Activated B cell treated with CpG ODN at 0.5 μM for 24 hours (primary cell): ENCODE measurements around the gene TFB2M. TPM values are rescaled to one million over a fixed set of nuclear protein-coding genes. Genes with fewer than 3 reads are reported as not detected.

Source experiments
- ATAC-seq: fragments of 200-7000 bp; cut with Tn5 transposase; one replicate; pipeline ENCODE4 v1.10.0; 2021; ENCODE audit warnings: low read depth, mild to moderate bottlenecking, moderate library complexity
- CTCF ChIA-PET: fragments of 350-600 bp; sonication (Branson Sonifier 250); formaldehyde crosslinking; loops from one replicate; lab custom pipeline; 2021; ENCODE audit warnings: antibody characterized with exemption; lab: Charles Lee
- POLR2A ChIA-PET: fragments of 350-600 bp; sonication (Branson Sonifier 250); formaldehyde crosslinking; loops from one replicate; lab custom pipeline; 2021; ENCODE audit warnings: antibody characterized with exemption; lab: Charles Lee
- DNase-seq: peaks from one replicate; pipeline ENCODE4 v3.0.0; 2022
- H3K27ac Mint-ChIP-seq: one replicate; pipeline ENCODE4 v1.8.0; 2020; ENCODE audit warnings: mixed read lengths
- H3K27me3 Mint-ChIP-seq: one replicate; pipeline ENCODE4 v1.8.0; 2021; ENCODE audit warnings: mixed read lengths
- H3K36me3 Mint-ChIP-seq: one replicate; pipeline ENCODE4 v1.8.0; 2021; ENCODE audit warnings: low read depth, mixed read lengths
- H3K4me1 Mint-ChIP-seq: one replicate; pipeline ENCODE4 v1.8.0; 2021; ENCODE audit warnings: mixed read lengths
- H3K4me3 Mint-ChIP-seq: one replicate; pipeline ENCODE4 v1.8.0; 2020; ENCODE audit warnings: mild to moderate bottlenecking, mixed read lengths
- H3K9me3 Mint-ChIP-seq: one replicate; pipeline ENCODE4 v1.8.0; 2020; ENCODE audit warnings: mixed read lengths
- CTCF ChIP-seq: fragments of 200-600 bp; IDR thresholded peaks from one replicate; pipeline ENCODE4 v1.8.0; 2022; ENCODE audit warnings: antibody characterized with exemption, mild to moderate bottlenecking
- intact Hi-C: fragments of 100-400 bp; cut with micrococcal nuclease; formaldehyde crosslinking; loops from one replicate; pipeline ENCODE4 v1.15.1; 2024
- total RNA-seq: library from RNA; stranded (reverse); gene quantifications from 2 replicates; pipeline ENCODE4 v1.2.3, GENCODE V29; 2022

The TFB2M gene
- total RNA-seq, 1 donor from 2014 or later = 18.3 TPM

DNA sequence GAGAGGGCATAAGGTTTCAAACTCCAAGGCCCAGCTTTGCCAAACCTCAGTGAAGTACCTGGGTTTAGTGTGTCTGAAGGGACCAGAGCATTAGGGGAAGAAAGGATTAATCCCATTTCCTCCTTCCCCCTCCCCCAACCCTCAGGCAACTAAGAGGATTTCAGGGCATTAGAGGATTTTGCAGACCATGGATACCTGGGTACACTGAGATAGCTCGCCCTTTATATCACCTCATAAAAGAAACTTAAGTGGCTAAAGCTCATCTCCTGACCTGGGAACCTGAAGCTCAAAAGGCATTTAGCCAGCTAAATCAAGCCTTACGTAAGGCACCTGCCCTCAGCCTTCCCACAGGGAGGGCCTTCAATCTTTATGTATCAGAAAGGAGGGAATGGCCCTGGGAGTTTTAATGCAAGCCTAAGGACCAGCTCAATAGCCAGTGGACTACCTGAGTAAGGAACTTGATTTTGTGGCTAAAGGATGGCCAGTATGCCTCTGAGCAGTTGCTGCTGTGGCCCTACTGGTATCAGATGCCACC lies 32.6 kb downstream of the TFB2M start:
- H3K27ac Mint-ChIP-seq = no peak overlapping the region
- no peaks in the 10 kb centered on the region for H3K36me3 Mint-ChIP-seq
- intact Hi-C loops = no loop called here
- no peak overlapping the region for H3K4me3 Mint-ChIP-seq
- DNase-seq (no peak), ATAC-seq (no peak)
- ChIA-PET POLR2A (no interaction called here), CTCF (interaction anchor here (0.6 to 0.8 kb wide), 2 partner anchors 36 to 90 kb away, joined by 3 read pairs; no protein-coding TSS in a partner anchor)
- peaks cover 11% of the 10 kb centered on the region for H3K9me3 Mint-ChIP-seq
- TF ChIP-seq CTCF = no peak
- H3K27me3 Mint-ChIP-seq = no peaks in the 10 kb centered on the region
- H3K4me1 Mint-ChIP-seq = no peaks in the 10 kb centered on the region

- peaks cover 1% of the 10 kb centered on the region for H3K4me1 Mint-ChIP-seq
- CTCF ChIA-PET = interaction anchor here (0.6 kb wide), 1 partner anchor 1404 kb away, joined by 4 read pairs; no protein-coding TSS in a partner anchor
- no peaks in the 10 kb centered on the region for H3K36me3 Mint-ChIP-seq
- H3K9me3 Mint-ChIP-seq = peaks cover 11% of the 10 kb centered on the region
- POLR2A ChIA-PET = no interaction called here
- intact Hi-C loops = no loop called here
- H3K27me3 Mint-ChIP-seq = no peaks in the 10 kb centered on the region
- H3K4me3 Mint-ChIP-seq = no peak overlapping the region
- ATAC-seq (no peak), DNase-seq (no peak)
- TF ChIP-seq CTCF = no peak
- no peak overlapping the region for H3K27ac Mint-ChIP-seq
Observed at GRCh38 chr1:246532519-246532918, 33.5 kb downstream of the TFB2M start.

DNA sequence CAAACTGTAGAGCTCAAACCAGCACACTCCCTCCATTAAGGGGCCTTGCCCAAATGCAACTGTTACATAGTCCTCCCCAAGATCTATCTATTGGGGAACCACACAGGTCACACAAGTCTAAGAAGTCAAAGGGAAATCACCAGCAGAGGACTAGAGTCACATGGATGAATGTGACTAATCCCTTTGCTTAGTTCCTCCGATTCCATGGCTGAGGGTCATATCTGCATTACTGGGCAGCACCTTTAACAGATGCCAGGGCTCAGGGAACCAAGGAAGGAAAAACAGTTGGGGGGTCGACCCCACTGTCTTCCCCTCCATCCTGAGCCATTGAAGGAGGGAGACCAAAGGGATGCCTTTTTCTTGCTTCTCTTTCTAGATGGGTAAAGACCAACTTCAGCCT lies 35.6 kb downstream of the TFB2M start:
- CTCF ChIA-PET = no interaction called here
- ATAC-seq (no peak), DNase-seq (no peak)
- Mint-ChIP-seq H3K36me3 (no peaks in the 10 kb centered on the region), H3K27ac (no peak overlapping the region), H3K9me3 (peaks cover 11% of the 10 kb centered on the region), H3K4me1 (peaks cover 6% of the 10 kb centered on the region), H3K27me3 (no peaks in the 10 kb centered on the region), H3K4me3 (no peak overlapping the region)
- POLR2A ChIA-PET = no interaction called here
- no peak for TF ChIP-seq CTCF
- intact Hi-C loops = no loop called here

DNA sequence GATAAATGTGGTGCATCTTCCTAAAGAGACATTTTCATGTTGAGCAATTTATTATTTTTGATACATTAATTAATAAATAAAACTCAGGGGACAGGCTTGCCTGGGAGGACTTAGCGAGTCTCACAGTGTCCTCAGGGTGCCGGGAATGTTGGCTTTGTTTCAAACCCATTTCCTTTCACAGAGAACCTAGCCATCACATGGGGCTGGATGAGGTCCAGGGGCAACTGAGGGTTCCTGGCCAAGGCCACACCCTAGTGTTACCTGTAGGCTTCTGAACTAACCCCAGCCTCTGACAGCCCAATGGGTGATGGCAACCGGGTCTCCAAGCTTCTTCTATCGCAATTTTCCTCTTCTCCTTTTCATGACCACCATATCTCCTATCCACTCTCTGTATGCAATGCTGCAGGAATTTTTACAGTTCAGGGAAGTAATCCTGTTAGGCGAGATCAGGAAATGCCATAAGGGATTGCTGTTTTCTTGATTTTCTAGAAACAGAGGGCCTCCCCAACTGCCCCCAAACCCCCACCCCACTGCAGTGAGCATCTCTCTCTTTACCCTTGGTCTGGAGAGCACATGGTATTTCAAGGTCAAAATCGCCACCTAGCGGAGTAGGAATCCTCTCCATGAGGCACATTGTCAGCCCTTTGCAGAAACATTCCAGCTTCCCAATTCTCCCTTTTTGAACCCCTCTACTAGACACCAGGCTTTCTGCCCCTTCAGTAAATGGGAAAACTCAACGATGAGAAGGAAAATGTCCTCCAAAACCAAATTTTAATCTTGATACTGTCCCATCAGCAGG lies 36.9 kb downstream of the TFB2M start:
- Mint-ChIP-seq H3K9me3 (peaks cover 11% of the 10 kb centered on the region), H3K4me1 (peaks cover 6% of the 10 kb centered on the region), H3K27me3 (no peaks in the 10 kb centered on the region), H3K36me3 (no peaks in the 10 kb centered on the region), H3K4me3 (no peak overlapping the region), H3K27ac (no peak overlapping the region)
- intact Hi-C loops = no loop called here
- POLR2A ChIA-PET = no interaction called here
- no peak for ATAC-seq
- no peak for DNase-seq
- CTCF ChIA-PET = no interaction called here
- no peak for TF ChIP-seq CTCF

GRCh38 chr1:246527402-246528088 lies 38.5 kb downstream of the TFB2M start:
- ATAC-seq (no peak), DNase-seq (no peak)
- peaks cover 6% of the 10 kb centered on the region for H3K4me1 Mint-ChIP-seq
- no peak overlapping the region for H3K4me3 Mint-ChIP-seq
- peak overlapping the region; percentile 56 for H3K27ac Mint-ChIP-seq
- H3K36me3 Mint-ChIP-seq = no peaks in the 10 kb centered on the region
- intact Hi-C loops = no loop called here
- CTCF ChIA-PET = no interaction called here
- POLR2A ChIA-PET = no interaction called here
- no peaks in the 10 kb centered on the region for H3K27me3 Mint-ChIP-seq
- no peak for TF ChIP-seq CTCF
- H3K9me3 Mint-ChIP-seq = peaks cover 11% of the 10 kb centered on the region
